Immature natural killer cell (primary cell): Measurements from ENCODE around the gene MS4A4A. TPM values are rescaled to one million over a fixed set of nuclear protein-coding genes. Genes with fewer than 3 reads are reported as not detected.

Source experiments
- DNase-seq, 3 donors: peaks; one replicate each; pipeline ENCODE4 v3.0.0; 2022; ENCODE audit warnings: mixed read lengths in 1 of 3
- H3K27ac Mint-ChIP-seq, 6 donors: one replicate each; pipeline ENCODE4 v1.8.0; 2020; ENCODE audit warnings: mixed read lengths in 6 of 6, mild to moderate bottlenecking in 5 of 6, inconsistent platforms in 4 of 6, moderate library complexity in 3 of 6
- H3K27me3 Mint-ChIP-seq, 3 donors: one replicate each; pipeline ENCODE4 v1.8.0; 2020 to 2021; ENCODE audit warnings: low read depth in 3 of 3, mild to moderate bottlenecking in 3 of 3, mixed read lengths in 3 of 3, moderate library complexity in 3 of 3, inconsistent platforms in 1 of 3
- H3K36me3 Mint-ChIP-seq, 3 donors: one replicate each; pipeline ENCODE4 v1.8.0; 2020; ENCODE audit warnings: mixed read lengths in 3 of 3, inconsistent platforms in 2 of 3, mild to moderate bottlenecking in 2 of 3
- H3K4me1 Mint-ChIP-seq, 2 donors: one replicate each; pipeline ENCODE4 v1.8.0; 2020; ENCODE audit warnings: inconsistent platforms in 2 of 2, mild to moderate bottlenecking in 2 of 2, mixed read lengths in 2 of 2, moderate library complexity in 1 of 2
- H3K4me3 Mint-ChIP-seq, 5 donors: one replicate each; pipeline ENCODE4 v1.8.0; 2020; ENCODE audit warnings: mild to moderate bottlenecking in 5 of 5, mixed read lengths in 5 of 5, inconsistent platforms in 3 of 5, moderate library complexity in 3 of 5
- H3K9me3 Mint-ChIP-seq, 6 donors: one replicate each; pipeline ENCODE4 v1.8.0; 2020; ENCODE audit warnings: mild to moderate bottlenecking in 6 of 6, mixed read lengths in 6 of 6, inconsistent platforms in 4 of 6, moderate library complexity in 3 of 6
- polyA plus RNA-seq, 3 donors: library from polyadenylated mRNA; unstranded; fragments of 300-500 nt; fragmentation: Illumina TruSeq; gene quantifications; one replicate each; pipeline ENCODE4 v1.2.3, GENCODE V29; 2021

Gene MS4A4A
- polyA plus RNA-seq, 3 donors from 2014 or later: 0.15 to 3.5 (median 1.3) TPM

DNA sequence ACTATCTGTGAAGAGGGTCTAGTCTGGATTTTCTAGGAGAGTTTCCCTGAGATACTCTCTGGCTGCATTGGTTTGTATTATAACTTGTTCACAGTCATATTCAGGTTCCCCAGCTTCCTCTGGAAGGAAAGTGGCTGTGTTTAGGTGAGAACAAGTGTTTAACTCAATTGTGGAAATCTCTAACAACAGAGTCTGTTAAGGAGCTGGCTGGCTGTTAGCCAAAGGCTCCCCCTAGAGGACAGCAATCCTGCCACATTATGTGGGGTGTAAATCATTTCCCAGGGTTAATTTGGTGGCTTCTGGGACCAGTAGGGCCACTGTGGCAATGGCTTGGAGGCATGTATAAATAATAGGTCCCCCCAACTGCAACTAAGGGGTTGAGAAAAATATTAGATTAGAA lies 65.0 kb downstream of the MS4A4A start:
- Mint-ChIP-seq H3K9me3 (no peaks in the 10 kb centered on the region), H3K27ac (no peak overlapping the region), H3K36me3 (no peaks in the 10 kb centered on the region), H3K4me1 (no peaks in the 10 kb centered on the region), H3K4me3 (no peak overlapping the region), H3K27me3 (peaks cover 0 to 3% (median 2%) of the 10 kb centered on the region in 3 donors)
- DNase-seq: no peak

DNA sequence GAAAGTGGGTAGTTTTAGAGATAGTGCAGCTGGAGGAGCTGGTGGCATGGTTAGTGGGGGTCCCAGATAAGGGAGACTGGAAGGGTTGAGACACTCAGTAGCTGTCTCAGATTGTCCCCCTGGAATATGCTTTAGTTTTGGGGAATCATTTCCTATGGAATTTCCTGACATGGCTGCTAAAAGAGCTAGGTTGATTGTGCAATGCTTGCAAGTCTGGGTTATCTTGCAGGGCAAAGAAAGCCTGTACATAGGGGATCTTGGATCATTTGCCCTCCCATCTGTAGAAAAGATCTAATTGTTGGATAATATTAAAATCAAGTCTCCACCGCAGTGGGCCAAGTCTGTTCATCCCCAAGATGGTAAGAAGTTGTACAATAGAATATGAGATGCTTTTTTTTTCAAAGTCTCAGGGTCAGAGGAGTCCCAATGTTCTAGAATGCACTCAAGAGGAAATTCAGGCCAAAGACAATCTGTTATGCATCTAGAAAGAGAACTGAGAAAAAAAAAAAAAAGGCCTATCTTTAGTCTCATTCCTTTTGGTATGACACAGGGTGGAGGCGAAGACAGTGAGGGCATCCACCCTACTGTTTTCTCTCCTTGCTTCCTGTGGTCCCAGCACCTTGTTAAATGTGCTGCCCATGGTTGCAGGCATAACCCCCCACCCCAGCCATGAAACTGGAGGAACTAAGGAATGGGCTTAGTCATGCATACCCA lies 66.8 kb downstream of the MS4A4A start:
- H3K4me3 Mint-ChIP-seq: no peak overlapping the region
- no peak overlapping the region for H3K27ac Mint-ChIP-seq
- H3K4me1 Mint-ChIP-seq: no peaks in the 10 kb centered on the region
- no peak for DNase-seq
- H3K9me3 Mint-ChIP-seq: no peaks in the 10 kb centered on the region
- H3K36me3 Mint-ChIP-seq: no peaks in the 10 kb centered on the region
- H3K27me3 Mint-ChIP-seq: peaks cover 0 to 2% (median 2%) of the 10 kb centered on the region in 3 donors

DNA sequence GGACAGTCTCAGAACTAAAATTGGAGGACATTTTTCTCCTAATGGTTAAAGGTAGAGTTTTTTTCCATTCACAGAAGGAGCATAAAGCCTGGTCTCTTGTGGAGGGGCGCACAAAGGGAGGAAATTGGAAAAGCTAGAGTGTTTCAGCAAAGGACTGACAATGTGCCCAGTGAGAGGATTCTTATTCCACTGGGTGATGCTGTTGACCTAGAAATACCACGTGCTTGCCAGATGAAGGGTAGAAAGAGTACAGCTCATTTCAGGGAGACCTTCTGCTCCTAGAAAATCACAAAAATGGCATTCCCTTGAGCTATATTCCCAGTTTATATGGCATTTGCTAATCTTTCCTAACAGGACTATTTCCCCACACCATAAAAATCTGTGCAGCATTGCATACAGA lies 67.7 kb downstream of the MS4A4A start:
- H3K4me3 Mint-ChIP-seq: no peak overlapping the region
- H3K27ac Mint-ChIP-seq: no peak overlapping the region
- no peaks in the 10 kb centered on the region for H3K36me3 Mint-ChIP-seq

DNA sequence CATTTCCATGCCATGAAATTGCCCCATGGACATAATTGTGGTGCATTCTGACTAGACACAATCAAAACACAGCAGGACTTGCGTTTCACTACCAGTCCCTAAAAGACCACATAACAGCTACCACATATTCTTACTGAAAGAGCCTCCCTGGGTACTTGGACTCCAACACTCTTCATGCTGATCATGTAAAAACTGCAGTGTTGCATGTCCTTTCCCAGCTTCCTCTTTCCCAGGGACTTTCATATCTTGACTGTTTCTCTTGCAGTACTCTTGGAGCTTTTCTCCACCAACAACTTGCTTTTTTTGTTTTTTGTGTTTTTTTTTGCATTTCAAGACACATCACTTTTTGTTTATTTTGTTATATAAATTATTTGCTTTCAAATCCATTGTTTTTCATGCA lies 69.5 kb downstream of the MS4A4A start:
- Mint-ChIP-seq H3K9me3 (no peaks in the 10 kb centered on the region), H3K27ac (no peak overlapping the region), H3K36me3 (no peaks in the 10 kb centered on the region), H3K4me1 (no peaks in the 10 kb centered on the region), H3K27me3 (peaks cover 1 to 4% (median 2%) of the 10 kb centered on the region in 3 donors), H3K4me3 (no peak overlapping the region)
- no peak for DNase-seq

More for the DNA sequence above, 67.7 kb downstream of the MS4A4A start:
- no peaks in the 10 kb centered on the region for H3K9me3 Mint-ChIP-seq
- peaks cover 0 to 2% (median 2%) of the 10 kb centered on the region in 3 donors for H3K27me3 Mint-ChIP-seq
- no peak for DNase-seq
- H3K4me1 Mint-ChIP-seq: no peaks in the 10 kb centered on the region

DNA sequence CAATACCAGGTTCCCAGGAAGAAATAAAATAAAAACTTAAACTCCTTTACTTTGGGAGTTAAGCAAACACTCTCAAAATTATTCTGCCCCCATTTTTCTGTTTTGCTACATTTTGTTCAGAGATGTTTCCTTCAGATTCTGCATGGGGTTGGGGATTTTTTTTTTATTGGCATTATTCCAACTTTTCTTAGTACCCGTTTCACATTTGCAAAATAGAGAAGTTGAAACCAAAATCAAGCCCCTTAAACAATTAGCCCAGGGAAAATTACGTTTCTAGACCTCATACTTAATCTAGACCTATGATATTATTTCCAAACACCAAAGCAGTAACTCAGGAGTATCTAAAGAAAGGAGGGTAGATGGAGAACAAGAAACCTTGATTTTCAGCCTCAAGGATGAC lies 77.3 kb downstream of the MS4A4A start:
- Mint-ChIP-seq H3K27ac (no peak overlapping the region), H3K4me1 (no peaks in the 10 kb centered on the region), H3K9me3 (no peaks in the 10 kb centered on the region), H3K27me3 (peaks cover 0 to 2% (median 1%) of the 10 kb centered on the region in 3 donors), H3K4me3 (no peak overlapping the region), H3K36me3 (no peaks in the 10 kb centered on the region)
- no peak for DNase-seq

Other genes with a start within 250 kb of the MS4A4A start
- not detected for gene OOSP2, start 240.3 kb upstream of the MS4A4A start, polyA plus RNA-seq
- gene MS4A3, start 224.0 kb upstream of the MS4A4A start, polyA plus RNA-seq: under 1 TPM in 1 of 3 donors, not detected in 2; 0.71 TPM
- under 1 TPM in 1 of 3 donors, not detected in 2; 0.10 TPM for gene MS4A2, start 192.0 kb upstream of the MS4A4A start, polyA plus RNA-seq
- 10 to 100 TPM in 2 of 3 donors, 1 to 10 TPM in 1; 4.6 to 54.4 (median 34.2) TPM for gene MS4A6A, start 97.6 kb upstream of the MS4A4A start, polyA plus RNA-seq
- not detected for gene MS4A4E, start 37.5 kb upstream of the MS4A4A start, polyA plus RNA-seq
- not detected for gene MS4A6E, start 46.6 kb downstream of the MS4A4A start, polyA plus RNA-seq
- gene MS4A7, start 97.9 kb downstream of the MS4A4A start, polyA plus RNA-seq: 1 to 10 TPM; 1.0 to 7.1 (median 2.6) TPM
- gene MS4A14, start 115.8 kb downstream of the MS4A4A start, polyA plus RNA-seq: not detected
- not detected for gene MS4A5, start 148.9 kb downstream of the MS4A4A start, polyA plus RNA-seq
- gene MS4A1, start 175.2 kb downstream of the MS4A4A start, polyA plus RNA-seq: 1 to 10 TPM; 1.2 to 2.8 (median 2.3) TPM
- gene MS4A12, start 212.1 kb downstream of the MS4A4A start, polyA plus RNA-seq: not detected
- gene MS4A13, start 234.7 kb downstream of the MS4A4A start, polyA plus RNA-seq: not detected